22Rv1 (cell line): ENCODE measurements around the gene GARIN1A.

ENCODE experiments used
- H3K27ac ChIP-seq: fragments of 450-650 bp; 2 replicates; pipeline ENCODE4 v1.5.1; 2017
- CTCF ChIP-seq: fragments of 450-650 bp; IDR thresholded peaks from 2 replicates; pipeline ENCODE4 v1.5.1; 2017; ENCODE audit warnings: mild to moderate bottlenecking
- ZFX ChIP-seq: fragments of 450-650 bp; IDR thresholded peaks from 2 replicates; pipeline ENCODE4 v1.6.1; 2017; ENCODE audit warnings: antibody characterized with exemption, borderline replicate concordance

GARIN1A gene

GRCh38 chr7:128714701-128715495, 42.8 kb downstream of the GARIN1A start:
- H3K27ac ChIP-seq = no peak overlapping the region
- no peak for TF ChIP-seq ZFX
- no peak for TF ChIP-seq CTCF

- no peak overlapping the region for H3K27ac ChIP-seq
- TF ChIP-seq ZFX (no peak), CTCF (no peak)
Observed at GRCh38 chr7:128718967-128719642, 47.0 kb downstream of the GARIN1A start.

- no peak overlapping the region for H3K27ac ChIP-seq
- no peak for TF ChIP-seq CTCF
- no peak for TF ChIP-seq ZFX
Observed at GRCh38 chr7:128721376-128721775, 49.3 kb downstream of the GARIN1A start.
